ENCODE results near the gene CSK. TPM values are rescaled to one million over a fixed set of nuclear protein-coding genes. Genes with fewer than 3 reads are reported as not detected.

CSK gene
- total RNA-seq, 2 experiments from 2014 or later: 330 to 341 TPM

GRCh38 chr15:74809956-74810355 lies 28.1 kb downstream of the CSK start:
- H3K27me3 Mint-ChIP-seq: peaks cover 4% of the 10 kb centered on the region
- ChIA-PET CTCF (interaction anchor here (1.4 to 38.3 kb wide), 3 partner anchors 26 to 84 kb away, joined by 3 to 1235 read pairs (median 4); partner anchors contain the start of gene CSK), POLR2A (interaction anchor here (35.1 kb wide), 1 partner anchor 29 kb away, joined by 1214 read pairs; the partner anchor contains the start of gene CSK)
- H3K9me3 Mint-ChIP-seq: no peaks in the 10 kb centered on the region
- H3K4me1 Mint-ChIP-seq: peaks cover 13% of the 10 kb centered on the region
- peaks cover 2% of the 10 kb centered on the region for H3K36me3 Mint-ChIP-seq (ENCODE audit: low read depth)
- H3K4me3 Mint-ChIP-seq: no peak overlapping the region
- H3K27ac Mint-ChIP-seq: no peak overlapping the region
- no peak for DNase-seq

GRCh38 chr15:74812533-74812932 lies 30.7 kb downstream of the CSK start, which contains the start of gene LMAN1L:
TSS of gene LMAN1L (plus strand) at chr15:74812835. CDS start at chr15:74812855, 20 bp downstream.
- Mint-ChIP-seq H3K27me3 (peaks cover 4% of the 10 kb centered on the region), H3K36me3 (ENCODE audit: low read depth) (no peaks in the 10 kb centered on the region), H3K4me1 (peaks cover 12% of the 10 kb centered on the region), H3K27ac (no peak within 1 kb of the TSS), H3K4me3 (no peak within 1 kb of the TSS), H3K9me3 (no peaks in the 10 kb centered on the region)
- POLR2A ChIA-PET: interaction anchor here (35.1 kb wide), 1 partner anchor 31 kb away, joined by 1214 read pairs; the partner anchor contains the start of gene CSK
- no peak for DNase-seq
- CTCF ChIA-PET: interaction anchor here (38.3 kb wide), 1 partner anchor 33 kb away, joined by 1235 read pairs; the partner anchor contains the start of gene CSK

- Mint-ChIP-seq H3K27ac (no peak overlapping the region), H3K4me1 (peaks cover 23% of the 10 kb centered on the region), H3K36me3 (ENCODE audit: low read depth) (no peaks in the 10 kb centered on the region), H3K27me3 (peaks cover 2% of the 10 kb centered on the region), H3K4me3 (no peak overlapping the region), H3K9me3 (no peaks in the 10 kb centered on the region)
- ChIA-PET POLR2A (interaction anchor here (1.1 to 1.8 kb wide), 4 partner anchors 10 to 38 kb away, joined by 3 to 5 read pairs (median 3); no protein-coding TSS in a partner anchor), CTCF (interaction anchor here (0.9 kb wide), 1 partner anchor 16 kb away, joined by 3 read pairs; no protein-coding TSS in a partner anchor)
- DNase-seq: no peak
Observed at GRCh38 chr15:74815121-74815934, 33.4 kb downstream of the CSK start.

DNA sequence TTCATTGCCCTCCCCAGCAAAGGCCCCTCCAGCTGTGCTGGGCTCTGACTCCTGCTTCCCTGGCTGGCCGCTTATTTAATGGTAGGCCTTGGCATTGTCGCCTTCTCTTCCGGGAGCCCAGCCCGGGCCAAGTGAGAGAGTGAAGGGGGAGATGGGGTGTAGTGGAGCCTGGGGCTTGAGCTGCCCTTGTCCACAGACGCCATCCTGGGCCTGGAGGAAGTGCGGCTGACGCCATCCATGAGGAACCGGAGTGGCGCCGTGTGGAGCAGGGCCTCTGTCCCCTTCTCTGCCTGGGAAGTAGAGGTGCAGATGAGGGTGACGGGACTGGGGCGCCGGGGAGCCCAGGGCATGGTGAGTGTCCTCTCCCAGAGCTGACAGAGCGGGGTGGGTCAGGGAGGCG lies 34.1 kb downstream of the CSK start:
- Mint-ChIP-seq H3K4me3 (no peak overlapping the region), H3K36me3 (ENCODE audit: low read depth) (no peaks in the 10 kb centered on the region), H3K9me3 (no peaks in the 10 kb centered on the region), H3K4me1 (peaks cover 23% of the 10 kb centered on the region), H3K27ac (no peak overlapping the region), H3K27me3 (peaks cover 2% of the 10 kb centered on the region)
- ChIA-PET CTCF (interaction anchor here (0.9 kb wide), 1 partner anchor 16 kb away, joined by 3 read pairs; no protein-coding TSS in a partner anchor), POLR2A (interaction anchor here (1.4 to 1.8 kb wide), 3 partner anchors 11 to 38 kb away, joined by 3 to 5 read pairs (median 3); no protein-coding TSS in a partner anchor)
- no peak for DNase-seq

DNA sequence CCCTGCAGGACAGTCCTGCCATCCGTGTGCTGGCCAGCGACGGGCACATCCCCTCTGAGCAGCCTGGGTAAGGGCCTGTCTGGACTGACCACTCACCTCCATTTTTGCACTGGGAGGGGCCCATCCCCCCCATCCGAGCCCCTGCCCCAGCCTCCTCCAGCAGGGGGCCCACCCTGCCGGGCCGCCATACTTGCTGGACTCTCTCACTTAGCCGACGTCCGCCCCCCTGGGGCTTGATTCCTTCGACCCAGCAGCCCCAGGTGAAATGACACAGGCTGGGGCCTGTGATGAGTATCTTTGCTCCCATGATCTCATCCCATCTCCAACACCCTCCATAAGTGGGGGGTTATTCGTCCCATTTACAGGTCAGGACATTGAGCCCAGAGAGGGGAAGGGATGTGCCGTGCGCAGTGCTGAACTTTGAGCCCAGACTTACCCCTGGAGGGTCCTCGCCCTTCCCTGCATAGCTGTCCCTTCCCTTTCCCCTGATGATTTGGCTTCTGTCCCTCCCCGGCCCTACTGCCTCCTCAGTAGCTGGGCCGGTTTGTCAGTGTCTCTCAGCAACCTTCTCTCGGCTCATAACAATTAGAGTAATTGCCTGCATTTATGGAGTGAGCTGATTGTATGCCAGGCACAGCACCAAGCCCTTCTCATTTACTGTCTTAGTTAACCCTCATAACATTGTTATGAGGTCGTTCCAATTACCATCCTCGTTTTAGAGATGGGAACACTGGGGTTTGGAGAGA lies 34.9 kb downstream of the CSK start:
- Mint-ChIP-seq H3K4me3 (no peak overlapping the region), H3K36me3 (ENCODE audit: low read depth) (no peaks in the 10 kb centered on the region), H3K27me3 (no peaks in the 10 kb centered on the region), H3K9me3 (no peaks in the 10 kb centered on the region), H3K4me1 (peaks cover 23% of the 10 kb centered on the region), H3K27ac (no peak overlapping the region)
- POLR2A ChIA-PET: interaction anchor here (1.8 to 2.4 kb wide), 2 partner anchors 12 to 28 kb away, joined by 5 to 6 read pairs; no protein-coding TSS in a partner anchor
- DNase-seq: no peak
- CTCF ChIA-PET: interaction anchor here (1.0 to 1.5 kb wide), 2 partner anchors 9 to 135 kb away, joined by 3 read pairs; no protein-coding TSS in a partner anchor

- H3K4me1 Mint-ChIP-seq: peaks cover 23% of the 10 kb centered on the region
- H3K36me3 Mint-ChIP-seq (ENCODE audit: low read depth): no peaks in the 10 kb centered on the region
- CTCF ChIA-PET: interaction anchor here (1.0 to 1.5 kb wide), 2 partner anchors 8 to 134 kb away, joined by 3 read pairs; no protein-coding TSS in a partner anchor
- no peak overlapping the region for H3K27ac Mint-ChIP-seq
- POLR2A ChIA-PET: interaction anchor here (2.4 to 4.0 kb wide), 3 partner anchors 9 to 29 kb away, joined by 6 to 16 read pairs (median 11); no protein-coding TSS in a partner anchor
- DNase-seq: no peak
- no peaks in the 10 kb centered on the region for H3K9me3 Mint-ChIP-seq
- no peaks in the 10 kb centered on the region for H3K27me3 Mint-ChIP-seq
- H3K4me3 Mint-ChIP-seq: no peak overlapping the region
Observed at GRCh38 chr15:74817370-74817737, 35.5 kb downstream of the CSK start.

DNA sequence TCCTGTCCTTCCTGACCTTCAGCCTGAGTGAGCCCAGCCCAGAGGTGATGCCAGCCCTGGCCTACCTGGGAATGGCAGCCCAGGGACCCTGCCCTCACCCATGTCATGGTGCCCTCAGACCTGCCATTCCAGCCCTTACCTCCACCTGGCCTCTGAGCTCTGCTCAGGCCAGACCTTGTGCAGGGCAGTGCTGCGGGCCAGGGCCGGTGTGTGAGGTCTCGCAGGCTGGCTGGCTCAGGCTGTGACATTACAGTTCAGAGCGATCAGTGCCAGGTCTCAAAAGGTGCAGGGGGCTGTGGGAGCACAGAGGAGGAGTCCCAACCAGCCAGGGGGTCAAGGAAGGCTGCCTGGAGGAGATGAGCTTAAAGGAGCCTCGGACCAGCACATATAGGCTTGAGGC lies 38.2 kb downstream of the CSK start:
- ChIA-PET CTCF (interaction anchor here (0.9 to 1.6 kb wide), 3 partner anchors 16 to 81 kb away, joined by 4 to 5 read pairs (median 4); no protein-coding TSS in a partner anchor), POLR2A (interaction anchor here (0.9 to 4.0 kb wide), 3 partner anchors 12 to 74 kb away, joined by 4 to 16 read pairs (median 11); no protein-coding TSS in a partner anchor)
- H3K27me3 Mint-ChIP-seq: peaks cover 7% of the 10 kb centered on the region

DNA sequence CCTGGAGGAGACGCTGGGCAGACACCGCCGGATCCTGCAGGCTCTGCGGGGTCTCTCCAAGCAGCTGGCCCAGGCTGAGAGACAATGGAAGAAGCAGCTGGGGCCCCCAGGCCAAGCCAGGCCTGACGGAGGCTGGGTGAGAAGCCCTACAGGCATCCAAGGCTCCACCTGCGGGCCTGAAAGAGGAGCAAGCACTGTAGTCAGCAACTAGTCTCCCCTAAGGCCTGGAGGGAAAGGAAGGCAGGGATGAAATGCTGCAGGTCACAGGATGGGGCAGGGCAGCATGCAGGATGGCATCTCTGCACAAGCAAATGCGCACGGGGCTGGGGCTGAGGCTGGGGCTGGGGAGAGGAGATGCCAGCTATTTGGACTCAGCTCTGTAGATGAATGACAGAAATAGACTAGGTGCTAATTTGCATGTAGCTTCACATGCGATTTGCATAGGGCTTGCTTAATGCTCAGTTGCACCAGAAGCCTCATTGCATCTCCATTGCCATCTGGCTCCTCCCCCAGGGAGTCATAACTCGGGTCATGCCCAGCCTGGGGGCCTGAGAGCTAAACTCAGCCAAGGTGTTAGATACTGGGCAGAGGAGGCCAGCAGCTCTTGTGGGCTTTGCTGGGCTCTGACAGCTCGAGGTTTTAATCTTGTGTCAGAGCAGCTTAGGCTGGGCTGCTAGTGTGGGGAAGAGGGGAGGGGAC lies 39.4 kb downstream of the CSK start:
- ChIA-PET CTCF (interaction anchor here (1.0 to 1.7 kb wide), 4 partner anchors 14 to 129 kb away, joined by 3 to 5 read pairs (median 4); no protein-coding TSS in a partner anchor), POLR2A (interaction anchor here (0.6 to 4.0 kb wide), 2 partner anchors 12 to 13 kb away, joined by 3 to 16 read pairs; no protein-coding TSS in a partner anchor)
- peaks cover 11% of the 10 kb centered on the region for H3K27me3 Mint-ChIP-seq
- H3K36me3 Mint-ChIP-seq (ENCODE audit: low read depth): no peaks in the 10 kb centered on the region
- no peak overlapping the region for H3K4me3 Mint-ChIP-seq
- no peak overlapping the region for H3K27ac Mint-ChIP-seq
- no peaks in the 10 kb centered on the region for H3K9me3 Mint-ChIP-seq
- no peak for DNase-seq
- H3K4me1 Mint-ChIP-seq: peaks cover 19% of the 10 kb centered on the region

More for the DNA sequence above, 38.2 kb downstream of the CSK start:
- H3K27ac Mint-ChIP-seq: no peak overlapping the region
- no peak for DNase-seq
- no peaks in the 10 kb centered on the region for H3K9me3 Mint-ChIP-seq
- no peaks in the 10 kb centered on the region for H3K36me3 Mint-ChIP-seq (ENCODE audit: low read depth)
- peaks cover 23% of the 10 kb centered on the region for H3K4me1 Mint-ChIP-seq
- H3K4me3 Mint-ChIP-seq: no peak overlapping the region

DNA sequence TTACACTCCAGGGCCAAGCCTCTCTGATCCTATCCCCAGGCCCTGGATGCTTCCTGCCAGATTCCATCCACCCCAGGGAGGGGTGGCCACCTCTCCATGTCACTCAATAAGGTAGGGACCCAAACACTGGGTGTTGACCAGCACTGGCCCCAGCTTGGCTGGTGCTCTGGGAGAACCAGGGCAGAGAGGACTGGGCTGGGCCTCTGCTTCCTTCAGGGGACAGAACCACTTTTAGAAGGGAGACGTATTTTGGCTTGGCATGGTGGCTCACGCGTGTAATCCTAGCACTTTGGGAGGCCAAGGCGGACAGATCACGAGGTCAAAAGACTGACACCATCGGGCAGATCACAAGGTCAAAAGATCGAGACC lies 39.9 kb downstream of the CSK start:
- no peak for DNase-seq
- Mint-ChIP-seq H3K27ac (no peak overlapping the region), H3K36me3 (ENCODE audit: low read depth) (no peaks in the 10 kb centered on the region), H3K4me1 (peaks cover 19% of the 10 kb centered on the region), H3K27me3 (peaks cover 13% of the 10 kb centered on the region), H3K4me3 (no peak overlapping the region), H3K9me3 (no peaks in the 10 kb centered on the region)
- POLR2A ChIA-PET: interaction anchor here (1.3 kb wide), 1 partner anchor 13 kb away, joined by 3 read pairs; no protein-coding TSS in a partner anchor
- CTCF ChIA-PET: interaction anchor here (1.0 to 1.7 kb wide), 3 partner anchors 80 to 129 kb away, joined by 3 to 5 read pairs (median 3); no protein-coding TSS in a partner anchor

DNA sequence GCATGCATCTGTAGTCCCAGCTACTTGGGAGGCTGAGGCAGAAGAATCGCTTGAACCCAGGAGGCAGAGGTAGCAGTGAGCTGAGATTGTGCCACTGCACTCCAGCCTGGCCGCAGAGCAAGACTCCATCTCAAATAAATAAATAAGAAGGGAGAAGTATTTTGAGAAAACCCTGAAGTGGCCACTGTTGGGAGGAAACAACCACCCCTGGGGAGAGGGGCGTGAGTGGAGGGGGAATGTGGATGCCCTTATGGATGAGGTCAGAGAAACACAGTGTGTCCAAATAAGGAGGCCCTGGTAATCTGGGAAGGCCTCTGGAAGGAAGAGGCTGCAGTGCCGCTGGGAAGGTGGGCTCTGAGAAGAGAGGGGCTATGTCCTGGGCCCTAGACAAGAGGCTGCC lies 40.4 kb downstream of the CSK start:
- ChIA-PET POLR2A (interaction anchor here (1.3 kb wide), 1 partner anchor 14 kb away, joined by 3 read pairs; no protein-coding TSS in a partner anchor), CTCF (interaction anchor here (1.4 to 1.7 kb wide), 2 partner anchors 80 to 128 kb away, joined by 3 to 5 read pairs; no protein-coding TSS in a partner anchor)

DNA sequence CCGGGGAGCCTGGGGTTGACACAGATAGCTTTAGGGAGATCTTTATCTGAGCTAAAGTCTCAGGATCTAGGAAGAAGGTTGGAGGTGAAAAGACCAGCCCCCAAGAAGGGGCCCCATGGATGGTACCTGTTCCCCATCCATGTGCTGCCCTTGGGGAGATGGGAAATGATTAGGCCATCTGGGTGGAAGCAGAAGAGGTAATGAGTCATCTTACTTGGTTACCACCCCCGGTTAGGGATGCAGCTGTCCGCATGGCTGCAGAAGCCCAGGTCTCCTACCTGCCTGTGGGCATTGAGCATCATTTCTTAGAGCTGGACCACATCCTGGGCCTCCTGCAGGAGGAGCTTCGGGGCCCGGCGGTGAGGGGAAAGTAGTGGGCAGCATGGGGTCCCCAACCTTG lies 41.4 kb downstream of the CSK start:
- H3K27me3 Mint-ChIP-seq: peaks cover 25% of the 10 kb centered on the region
- DNase-seq: no peak
- no peaks in the 10 kb centered on the region for H3K9me3 Mint-ChIP-seq
- H3K36me3 Mint-ChIP-seq (ENCODE audit: low read depth): no peaks in the 10 kb centered on the region
- H3K4me1 Mint-ChIP-seq: peaks cover 11% of the 10 kb centered on the region
- ChIA-PET CTCF (interaction anchor here (1.1 to 1.4 kb wide), 3 partner anchors 13 to 79 kb away, joined by 3 read pairs; no protein-coding TSS in a partner anchor), POLR2A (interaction anchor here (1.2 kb wide), 1 partner anchor 70 kb away, joined by 3 read pairs; no protein-coding TSS in a partner anchor)
- no peak overlapping the region for H3K27ac Mint-ChIP-seq
- H3K4me3 Mint-ChIP-seq: no peak overlapping the region

More for the DNA sequence above, 40.4 kb downstream of the CSK start:
- no peaks in the 10 kb centered on the region for H3K9me3 Mint-ChIP-seq
- no peak overlapping the region for H3K27ac Mint-ChIP-seq
- peaks cover 17% of the 10 kb centered on the region for H3K27me3 Mint-ChIP-seq
- no peaks in the 10 kb centered on the region for H3K36me3 Mint-ChIP-seq (ENCODE audit: low read depth)
- DNase-seq: no peak
- no peak overlapping the region for H3K4me3 Mint-ChIP-seq
- H3K4me1 Mint-ChIP-seq: peaks cover 18% of the 10 kb centered on the region
